ENCODE data around the gene CHKB. TPM values are rescaled to one million over a fixed set of nuclear protein-coding genes. Genes with fewer than 3 reads are reported as not detected.

CHKB gene
- total and polyA plus RNA-seq, 2 of the 4 experiments (the other 2 are of a cell fraction), result 8.1 to 36.9 TPM

GRCh38 chr22:50606165-50606945, 23.7 kb upstream of the CHKB start:
- Histone ChIP-seq H3K4me2 (ENCODE audit: low read depth, low read length) (no peak overlapping the region), H3K27me3 (ENCODE audit: control insufficient read depth, insufficient read depth, low read length) (peaks cover 80% of the 10 kb centered on the region), H3K56ac (ENCODE audit: extremely low read depth, insufficient read depth, low read length) (no peak overlapping the region), H2BK15ac (ENCODE audit: low read depth, low read length) (no peak overlapping the region), H4K91ac (ENCODE audit: insufficient read depth, low read depth, low read length) (no peak overlapping the region), H3K27ac (ENCODE audit: insufficient read depth, low read length) (no peak overlapping the region), H4K20me1 (ENCODE audit: insufficient read depth, low read length) (peaks cover 7% of the 10 kb centered on the region; the same call in 1 of the 2 replicates), H3K9ac (ENCODE audit: low read depth, low read length) (no peak overlapping the region), H2BK20ac (ENCODE audit: low read depth, low read length) (no peak overlapping the region), H2BK5ac (ENCODE audit: low read depth, low read length, poor library complexity, severe bottlenecking) (no peak overlapping the region), H4K5ac (ENCODE audit: low read depth, low read length) (no peak overlapping the region), H3K4me3 (ENCODE audit: insufficient read depth, low read depth, low read length) (no peak overlapping the region), H3K9me3 (ENCODE audit: control insufficient read depth, insufficient read depth, low read length) (0 out of 2 replicates have a peak, but pooled peaks cover 2% of the 10 kb centered on the region), H3K36me3 (ENCODE audit: control insufficient read depth, insufficient read depth, low read length) (no peaks in the 10 kb centered on the region), H2AFZ (replicated peaks; ENCODE audit: low read length, poor library complexity) (no peak overlapping the region), H3K4ac (ENCODE audit: low read depth, low read length) (no peak overlapping the region), H4K8ac (ENCODE audit: low read depth in 2 of 2, low read length in 2 of 2) (no peak overlapping the region), H2AK5ac (ENCODE audit: low read depth, low read length) (no peak overlapping the region), H3K14ac (replicated peaks; ENCODE audit: low read depth, low read length) (no peak overlapping the region), H3K18ac (ENCODE audit: low read depth, low read length) (no peak overlapping the region), H3K23ac (ENCODE audit: low read depth, low read length) (no peak overlapping the region), H3K9me1 (ENCODE audit: insufficient read depth, low read length) (0 out of 2 replicates have a peak, but pooled peaks cover 6% of the 10 kb centered on the region), H2BK120ac (ENCODE audit: low read depth, low read length) (no peak overlapping the region), H3K4me1 (ENCODE audit: control insufficient read depth, insufficient read depth, low read length) (no peaks in the 10 kb centered on the region), H3K79me1 (ENCODE audit: low read depth in 1 of 2, low read length in 2 of 2) (no peaks in the 10 kb centered on the region), H2AK9ac (replicated peaks; ENCODE audit: low read depth, low read length, poor library complexity) (no peak overlapping the region)
- WGBS, 2 experiments (ENCODE audit: extremely low coverage in 2 of 2, insufficient read length in 1 of 2), result 61% methylated on average over 3 of the region's 19 CpGs; no CpG with 5 or more reads in 1 of the 2 experiments
- DNase-seq (no peak), ATAC-seq (ENCODE audit: low read depth) (no peak)
- ChIA-PET POLR2A (ENCODE audit: unreplicated experiment) (no interaction called here), CTCF (no interaction called here)
- no TSS peak for BruUV-seq (replicated peaks)
- TF ChIP-seq MAFK (IDR thresholded peaks at IDR 0.05; ENCODE audit: low read depth, low read length), result no peak
- no peak for TF ChIP-seq SMC3 (IDR thresholded peaks at IDR 0.05; ENCODE audit: low read depth, low read length)
- no peak for TF ChIP-seq RAD21 (IDR thresholded peaks at IDR 0.05; ENCODE audit: low read length)
- TF ChIP-seq CTCF (conservative IDR thresholded peaks at IDR 0.05; ENCODE audit: low read depth, low read length), result no peak
- TF ChIP-seq CHD1 (IDR thresholded peaks at IDR 0.05; ENCODE audit: low read depth, low read length), result no peak
- TF ChIP-seq ELK1 (IDR thresholded peaks at IDR 0.05; ENCODE audit: borderline replicate concordance, low read depth, low read length), result no peak
- TF ChIP-seq POLR2A (IDR thresholded peaks at IDR 0.05; ENCODE audit: low read depth, low read length), result no peak
- no peak for TF ChIP-seq RCOR1 (IDR thresholded peaks at IDR 0.05; ENCODE audit: insufficient replicate concordance, low read length)
- no peak for TF ChIP-seq RFX5 (IDR thresholded peaks at IDR 0.05; ENCODE audit: low read depth, low read length)
- dilution Hi-C loops (cut with HindIII; ENCODE audit: low sequenced_read_pairs, unreplicated experiment), result no loop called here
- intact Hi-C loops (cut with micrococcal nuclease), result no loop called here
- in situ Hi-C loops (cut with MboI; ENCODE audit: low sequenced_read_pairs), result no loop called here
